Kidney tubule cell (primary cell): ENCODE results near the gene CRIM1.
A peak's percentile ranks its signal among the peaks of the same experiment; 100 is the strongest.

Source experiments
- DNase-seq: peaks from one replicate; pipeline ENCODE4 v3.0.0-alpha.2; 2018; ENCODE audit warnings: low spot score

The CRIM1 gene

GRCh38 chr2:36423619-36424120 is 68.1 kb downstream of the CRIM1 start:
- DNase-seq: no peak

GRCh38 chr2:36425608-36426355 is 70.2 kb downstream of the CRIM1 start:
- DNase-seq: no peak

GRCh38 chr2:36427790-36428243 is 72.2 kb downstream of the CRIM1 start:
- peak; percentile 38 for DNase-seq

- no peak for DNase-seq
Observed at GRCh38 chr2:36430549-36430948, 75.0 kb downstream of the CRIM1 start.

- no peak for DNase-seq
Observed at GRCh38 chr2:36432479-36432878, 76.9 kb downstream of the CRIM1 start.

GRCh38 chr2:36433311-36434217 is 78.0 kb downstream of the CRIM1 start:
- no peak for DNase-seq

- DNase-seq: peak; percentile 96
Observed at GRCh38 chr2:36438449-36438977, 82.9 kb downstream of the CRIM1 start.

GRCh38 chr2:36439084-36439483 is 83.5 kb downstream of the CRIM1 start:
- DNase-seq: no peak

- DNase-seq: no peak
Observed at GRCh38 chr2:36441065-36441625, 85.6 kb downstream of the CRIM1 start.

GRCh38 chr2:36441816-36442215 is 86.2 kb downstream of the CRIM1 start:
- DNase-seq: no peak

GRCh38 chr2:36444216-36444936 is 88.8 kb downstream of the CRIM1 start:
- no peak for DNase-seq

- peak; percentile 60 for DNase-seq
Observed at GRCh38 chr2:36445185-36445866, 89.7 kb downstream of the CRIM1 start.

GRCh38 chr2:36446294-36446693 is 90.7 kb downstream of the CRIM1 start:
- no peak for DNase-seq

GRCh38 chr2:36449213-36449612 is 93.6 kb downstream of the CRIM1 start:
- DNase-seq: peak; percentile 60

GRCh38 chr2:36449943-36450392 is 94.4 kb downstream of the CRIM1 start:
- peak; percentile 62 for DNase-seq

- peak; percentile 84 for DNase-seq
Observed at GRCh38 chr2:36450466-36451196, 95.1 kb downstream of the CRIM1 start.

- DNase-seq: no peak
Observed at GRCh38 chr2:36451512-36451911, 95.9 kb downstream of the CRIM1 start.

GRCh38 chr2:36452260-36452659 is 96.7 kb downstream of the CRIM1 start:
- no peak for DNase-seq

- DNase-seq: no peak
Observed at GRCh38 chr2:36453652-36454051, 98.1 kb downstream of the CRIM1 start.

GRCh38 chr2:36455011-36455410 is 99.4 kb downstream of the CRIM1 start:
- DNase-seq: no peak
